WTC11 (cell line): ENCODE data around the gene GALNT12.

Experiments used
- E2F5 ChIP-seq: sonication (generic); formaldehyde crosslinking; IDR thresholded peaks from 2 replicates; pipeline ENCODE4 v1.8.1; 2022; ENCODE audit warnings: mild to moderate bottlenecking, moderate library complexity, missing genetic modification reagents
- ETV6 ChIP-seq: sonication (generic); formaldehyde crosslinking; IDR thresholded peaks from 2 replicates; pipeline ENCODE4 v1.8.1; 2022; ENCODE audit warnings: mild to moderate bottlenecking, missing genetic modification reagents
- GABPB1 ChIP-seq: sonication (generic); formaldehyde crosslinking; IDR thresholded peaks from 2 replicates; pipeline ENCODE4 v1.8.1; 2023; ENCODE audit warnings: mild to moderate bottlenecking, missing genetic modification reagents
- MAX ChIP-seq: sonication (generic); formaldehyde crosslinking; IDR thresholded peaks from 2 replicates; pipeline ENCODE4 v1.8.0; 2022; ENCODE audit warnings: mild to moderate bottlenecking, missing genetic modification reagents
- NFYB ChIP-seq: sonication (generic); formaldehyde crosslinking; conservative IDR thresholded peaks from 2 replicates; pipeline ENCODE4 v1.8.0; 2022; ENCODE audit warnings: low read depth, missing genetic modification reagents
- TP53 ChIP-seq: sonication (generic); formaldehyde crosslinking; IDR thresholded peaks from 2 replicates; pipeline ENCODE4 v1.8.1; 2023; ENCODE audit warnings: mild to moderate bottlenecking, missing genetic modification reagents
- TF ChIP-seq, protein P1 (sequence below): fragments of 200-600 bp; IDR thresholded peaks from 2 replicates; pipeline ENCODE4 v1.8.0; 2022; ENCODE audit warnings: antibody characterized with exemption
- TF ChIP-seq, protein P2 (sequence below): sonication (generic); formaldehyde crosslinking; IDR thresholded peaks from 2 replicates; pipeline ENCODE4 v1.8.1; 2023; ENCODE audit warnings: mild to moderate bottlenecking, moderate library complexity, missing genetic modification reagents
- TF ChIP-seq, protein P3 (sequence below): sonication (generic); formaldehyde crosslinking; IDR thresholded peaks from 2 replicates; pipeline ENCODE4 v1.8.0; 2022; ENCODE audit warnings: missing genetic modification reagents

- TF ChIP-seq, protein P1, sequence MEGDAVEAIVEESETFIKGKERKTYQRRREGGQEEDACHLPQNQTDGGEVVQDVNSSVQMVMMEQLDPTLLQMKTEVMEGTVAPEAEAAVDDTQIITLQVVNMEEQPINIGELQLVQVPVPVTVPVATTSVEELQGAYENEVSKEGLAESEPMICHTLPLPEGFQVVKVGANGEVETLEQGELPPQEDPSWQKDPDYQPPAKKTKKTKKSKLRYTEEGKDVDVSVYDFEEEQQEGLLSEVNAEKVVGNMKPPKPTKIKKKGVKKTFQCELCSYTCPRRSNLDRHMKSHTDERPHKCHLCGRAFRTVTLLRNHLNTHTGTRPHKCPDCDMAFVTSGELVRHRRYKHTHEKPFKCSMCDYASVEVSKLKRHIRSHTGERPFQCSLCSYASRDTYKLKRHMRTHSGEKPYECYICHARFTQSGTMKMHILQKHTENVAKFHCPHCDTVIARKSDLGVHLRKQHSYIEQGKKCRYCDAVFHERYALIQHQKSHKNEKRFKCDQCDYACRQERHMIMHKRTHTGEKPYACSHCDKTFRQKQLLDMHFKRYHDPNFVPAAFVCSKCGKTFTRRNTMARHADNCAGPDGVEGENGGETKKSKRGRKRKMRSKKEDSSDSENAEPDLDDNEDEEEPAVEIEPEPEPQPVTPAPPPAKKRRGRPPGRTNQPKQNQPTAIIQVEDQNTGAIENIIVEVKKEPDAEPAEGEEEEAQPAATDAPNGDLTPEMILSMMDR: no peak
- TF ChIP-seq, protein P2, sequence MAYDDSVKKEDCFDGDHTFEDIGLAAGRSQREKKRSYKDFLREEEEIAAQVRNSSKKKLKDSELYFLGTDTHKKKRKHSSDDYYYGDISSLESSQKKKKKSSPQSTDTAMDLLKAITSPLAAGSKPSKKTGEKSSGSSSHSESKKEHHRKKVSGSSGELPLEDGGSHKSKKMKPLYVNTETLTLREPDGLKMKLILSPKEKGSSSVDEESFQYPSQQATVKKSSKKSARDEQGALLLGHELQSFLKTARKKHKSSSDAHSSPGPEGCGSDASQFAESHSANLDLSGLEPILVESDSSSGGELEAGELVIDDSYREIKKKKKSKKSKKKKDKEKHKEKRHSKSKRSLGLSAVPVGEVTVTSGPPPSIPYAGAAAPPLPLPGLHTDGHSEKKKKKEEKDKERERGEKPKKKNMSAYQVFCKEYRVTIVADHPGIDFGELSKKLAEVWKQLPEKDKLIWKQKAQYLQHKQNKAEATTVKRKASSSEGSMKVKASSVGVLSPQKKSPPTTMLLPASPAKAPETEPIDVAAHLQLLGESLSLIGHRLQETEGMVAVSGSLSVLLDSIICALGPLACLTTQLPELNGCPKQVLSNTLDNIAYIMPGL: no peak
- TF ChIP-seq ETV6: no peak
- no peak for TF ChIP-seq NFYB (CRISPR knock-in tag)
- no peak for TF ChIP-seq GABPB1 (CRISPR knock-in tag)
- TF ChIP-seq MAX: no peak
- no peak for TF ChIP-seq TP53 (CRISPR knock-in tag)
- TF ChIP-seq E2F5 (CRISPR knock-in tag): no peak
- TF ChIP-seq, protein P3, sequence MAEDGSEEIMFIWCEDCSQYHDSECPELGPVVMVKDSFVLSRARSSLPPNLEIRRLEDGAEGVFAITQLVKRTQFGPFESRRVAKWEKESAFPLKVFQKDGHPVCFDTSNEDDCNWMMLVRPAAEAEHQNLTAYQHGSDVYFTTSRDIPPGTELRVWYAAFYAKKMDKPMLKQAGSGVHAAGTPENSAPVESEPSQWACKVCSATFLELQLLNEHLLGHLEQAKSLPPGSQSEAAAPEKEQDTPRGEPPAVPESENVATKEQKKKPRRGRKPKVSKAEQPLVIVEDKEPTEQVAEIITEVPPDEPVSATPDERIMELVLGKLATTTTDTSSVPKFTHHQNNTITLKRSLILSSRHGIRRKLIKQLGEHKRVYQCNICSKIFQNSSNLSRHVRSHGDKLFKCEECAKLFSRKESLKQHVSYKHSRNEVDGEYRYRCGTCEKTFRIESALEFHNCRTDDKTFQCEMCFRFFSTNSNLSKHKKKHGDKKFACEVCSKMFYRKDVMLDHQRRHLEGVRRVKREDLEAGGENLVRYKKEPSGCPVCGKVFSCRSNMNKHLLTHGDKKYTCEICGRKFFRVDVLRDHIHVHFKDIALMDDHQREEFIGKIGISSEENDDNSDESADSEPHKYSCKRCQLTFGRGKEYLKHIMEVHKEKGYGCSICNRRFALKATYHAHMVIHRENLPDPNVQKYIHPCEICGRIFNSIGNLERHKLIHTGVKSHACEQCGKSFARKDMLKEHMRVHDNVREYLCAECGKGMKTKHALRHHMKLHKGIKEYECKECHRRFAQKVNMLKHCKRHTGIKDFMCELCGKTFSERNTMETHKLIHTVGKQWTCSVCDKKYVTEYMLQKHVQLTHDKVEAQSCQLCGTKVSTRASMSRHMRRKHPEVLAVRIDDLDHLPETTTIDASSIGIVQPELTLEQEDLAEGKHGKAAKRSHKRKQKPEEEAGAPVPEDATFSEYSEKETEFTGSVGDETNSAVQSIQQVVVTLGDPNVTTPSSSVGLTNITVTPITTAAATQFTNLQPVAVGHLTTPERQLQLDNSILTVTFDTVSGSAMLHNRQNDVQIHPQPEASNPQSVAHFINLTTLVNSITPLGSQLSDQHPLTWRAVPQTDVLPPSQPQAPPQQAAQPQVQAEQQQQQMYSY (CRISPR knock-in tag): no peak
Measured at GRCh38 chr9:98766586-98766985, 40.9 kb upstream of the GALNT12 start.
